ENCODE results near the gene MRPL27. TPM values are rescaled to one million over a fixed set of nuclear protein-coding genes. Genes with fewer than 3 reads are reported as not detected.
"Not testable (repeated sequence)": the region's sequence is repeated elsewhere in the genome, so short reads cannot be mapped to it uniquely, and the experiment has no call there.

Gene MRPL27
- polyA plus RNA-seq, 12 donors, result 38.6 to 60.0 (median 52.9) TPM; not detected in 1

GRCh38 chr17:50347117-50347893, 25.7 kb downstream of the MRPL27 start:
- no peak for DNase-seq

DNA sequence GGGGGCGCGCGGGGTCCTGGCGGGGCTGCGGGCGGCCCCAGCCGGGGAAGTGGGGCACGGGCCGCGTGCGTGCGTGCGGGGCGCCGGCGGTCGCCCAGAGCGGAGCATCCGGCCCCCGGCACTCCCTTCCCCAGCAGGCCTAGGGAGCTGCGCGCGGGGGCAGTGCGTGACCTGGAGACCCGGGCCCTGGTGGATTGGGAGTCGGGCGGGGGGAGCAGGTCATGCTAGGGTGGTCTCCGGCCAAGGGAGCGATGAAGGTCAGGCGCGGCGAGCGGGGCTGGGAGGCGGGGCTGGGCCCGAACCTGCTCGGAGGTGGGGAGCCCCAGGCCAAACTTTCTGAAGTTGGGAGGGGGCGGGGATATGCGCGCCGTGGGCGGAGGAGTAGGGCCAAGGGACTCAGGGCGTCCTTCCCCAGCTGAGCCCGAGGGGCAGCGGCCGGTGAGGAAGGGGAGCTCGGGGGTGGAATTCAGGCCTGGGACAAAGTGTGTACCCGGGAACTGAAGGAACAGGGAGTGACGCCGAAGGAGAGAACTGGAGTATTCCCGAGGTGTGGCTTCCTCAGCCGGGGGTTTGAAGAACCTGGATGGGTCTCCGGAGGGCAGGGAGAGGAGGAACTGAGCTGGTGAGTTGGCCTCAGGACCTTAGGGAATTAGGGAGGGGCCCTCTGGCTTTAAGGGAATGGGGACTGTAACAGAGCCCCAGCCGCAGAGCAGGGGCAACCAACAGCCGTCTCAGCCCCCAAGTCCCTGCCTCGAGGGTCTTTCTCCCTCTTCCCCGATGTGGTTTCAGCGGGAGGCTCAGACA, 26.5 kb downstream of the MRPL27 start:
- peak; percentile 48 for DNase-seq

GRCh38 chr17:50345432-50346312, 27.3 kb downstream of the MRPL27 start, which contains the start of gene XYLT2:
TSS of gene XYLT2 (plus strand) at chr17:50346126. CDS start at chr17:50346141, 15 bp downstream.
- DNase-seq, result peak; percentile 79

DNA sequence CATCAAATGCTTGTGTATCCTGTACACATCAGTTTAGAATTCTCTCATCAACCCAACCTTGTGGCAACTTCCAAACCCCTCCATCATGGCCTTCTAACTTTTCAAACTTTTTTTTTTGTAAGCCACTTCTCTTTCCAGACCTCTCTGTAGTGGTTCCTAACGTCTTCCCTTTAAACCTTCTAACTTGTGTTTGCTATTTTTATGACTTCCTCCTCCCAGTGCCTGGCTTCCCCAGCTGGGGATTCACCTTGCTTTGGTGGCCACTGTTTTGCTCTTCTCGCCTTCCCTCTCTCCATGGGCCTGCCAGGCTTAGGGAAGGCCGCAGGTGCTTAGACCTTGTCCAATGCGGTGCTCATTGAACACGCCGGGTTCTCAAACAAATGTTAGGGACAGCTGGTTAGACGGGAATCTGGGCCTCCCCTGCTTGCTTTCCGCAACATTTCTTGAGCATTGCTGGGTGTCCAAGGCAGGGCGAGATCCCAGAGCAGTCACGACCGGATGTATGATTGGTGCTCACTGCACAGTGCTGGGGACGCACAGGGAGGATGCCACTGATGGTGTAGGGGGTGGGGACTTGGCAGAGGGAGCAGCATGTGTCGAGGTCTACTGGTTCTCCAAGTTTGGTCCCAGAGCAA, 28.1 kb downstream of the MRPL27 start:
- DNase-seq, result no peak

DNA sequence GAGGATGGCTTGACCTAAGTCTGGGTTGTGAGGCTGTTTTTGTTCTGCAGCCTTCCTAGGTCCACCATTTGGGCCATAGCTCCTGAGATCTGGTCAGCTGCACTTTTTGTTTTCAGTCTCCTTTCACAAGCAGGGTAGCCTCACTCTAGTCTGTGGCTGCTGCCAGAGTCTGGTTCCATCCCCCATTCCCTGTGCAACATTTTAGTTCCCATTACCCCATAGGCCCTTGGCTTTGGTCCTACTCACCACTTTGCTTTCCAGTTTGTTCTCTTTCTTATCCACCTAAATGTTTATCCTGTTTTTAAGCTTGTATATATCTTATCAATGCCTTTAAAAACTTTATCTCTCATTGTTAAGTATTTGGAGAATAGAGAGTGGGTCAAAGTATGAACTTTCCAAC, 33.6 kb downstream of the MRPL27 start:
- no peak for DNase-seq

- no peak for DNase-seq
Measured at GRCh38 chr17:50338645-50339044, 34.3 kb downstream of the MRPL27 start.

- DNase-seq, result no peak
Measured at GRCh38 chr17:50337956-50338355, 35.0 kb downstream of the MRPL27 start.

DNA sequence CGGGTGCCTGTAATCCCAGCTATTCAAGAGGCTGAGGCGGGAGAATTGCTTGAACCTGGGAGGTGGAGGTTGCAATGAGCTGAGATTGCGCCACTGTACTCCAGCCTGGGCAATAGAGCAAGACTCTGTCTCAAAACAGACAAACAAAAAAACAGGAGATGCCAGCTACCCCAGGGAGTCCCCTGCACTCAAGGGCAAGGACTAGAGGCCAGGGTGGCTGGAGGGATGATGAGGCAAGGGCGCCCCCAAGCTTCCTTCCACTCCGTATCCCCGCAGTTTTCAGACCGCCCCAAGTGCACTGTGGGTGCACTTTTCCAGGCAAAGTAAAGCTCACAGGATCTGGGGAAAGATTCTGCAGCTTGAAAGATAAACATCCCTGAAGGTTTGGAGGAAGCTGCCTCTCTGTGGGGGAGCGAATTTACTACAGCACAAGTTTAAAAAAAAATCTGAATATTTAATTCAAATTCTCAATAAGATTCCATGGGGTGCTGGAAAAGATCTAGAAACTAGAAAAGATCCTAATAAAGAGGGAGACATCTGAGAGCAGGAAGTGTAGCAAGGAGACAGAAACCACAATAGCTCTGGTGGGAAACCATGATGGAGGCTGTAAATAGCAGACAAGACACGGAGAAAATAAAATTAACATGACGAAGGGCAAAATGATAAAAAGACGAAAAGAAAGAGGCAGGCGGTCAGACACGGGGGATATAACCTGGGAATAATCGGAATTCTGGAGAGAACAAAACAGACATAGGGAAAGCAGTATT, 39.5 kb downstream of the MRPL27 start:
- not testable (repeated sequence) for DNase-seq

DNA sequence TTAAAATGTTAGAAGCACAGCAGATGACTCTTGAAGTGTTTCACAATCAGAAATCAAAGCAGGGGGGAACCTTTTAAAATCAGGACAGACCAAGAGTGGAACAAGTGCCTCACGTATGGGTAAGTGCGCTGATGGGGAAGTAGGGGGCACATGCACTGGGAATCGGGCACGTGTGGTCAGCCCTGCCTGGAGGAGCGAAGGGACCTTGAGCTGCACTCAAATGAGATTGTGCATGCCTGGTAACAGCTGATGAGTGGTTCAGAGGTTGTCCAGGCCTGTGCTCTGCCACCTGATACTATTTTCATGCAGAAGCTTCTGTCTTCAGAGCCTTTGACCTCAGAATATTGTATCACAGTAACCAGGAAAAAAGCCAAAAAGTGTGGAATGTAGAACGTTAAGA, 40.8 kb downstream of the MRPL27 start:
- no peak for DNase-seq

- no peak for DNase-seq
Measured at GRCh38 chr17:50331085-50331791, 41.7 kb downstream of the MRPL27 start.

- no peak for DNase-seq
Measured at GRCh38 chr17:50330151-50330775, 42.7 kb downstream of the MRPL27 start.

DNA sequence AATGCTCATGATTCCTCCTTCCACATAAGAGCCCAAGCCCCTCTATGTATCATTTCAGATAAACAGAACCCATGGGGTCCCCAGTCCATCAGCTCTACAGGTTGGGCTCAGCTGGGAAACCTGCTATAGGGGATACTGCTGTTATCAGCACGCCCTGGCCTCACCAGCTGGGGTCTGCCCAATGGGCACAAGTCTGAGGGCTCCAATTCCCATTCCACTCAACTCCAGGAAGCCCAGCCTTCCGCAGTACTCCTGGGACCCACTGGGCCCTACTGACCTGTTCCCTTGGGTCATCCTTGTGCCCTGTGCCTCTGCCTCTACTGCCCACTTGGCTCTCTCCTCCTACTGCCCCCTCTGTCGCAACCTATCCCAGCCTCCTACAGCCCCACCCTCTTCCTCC, 43.3 kb downstream of the MRPL27 start:
- no peak for DNase-seq

DNA sequence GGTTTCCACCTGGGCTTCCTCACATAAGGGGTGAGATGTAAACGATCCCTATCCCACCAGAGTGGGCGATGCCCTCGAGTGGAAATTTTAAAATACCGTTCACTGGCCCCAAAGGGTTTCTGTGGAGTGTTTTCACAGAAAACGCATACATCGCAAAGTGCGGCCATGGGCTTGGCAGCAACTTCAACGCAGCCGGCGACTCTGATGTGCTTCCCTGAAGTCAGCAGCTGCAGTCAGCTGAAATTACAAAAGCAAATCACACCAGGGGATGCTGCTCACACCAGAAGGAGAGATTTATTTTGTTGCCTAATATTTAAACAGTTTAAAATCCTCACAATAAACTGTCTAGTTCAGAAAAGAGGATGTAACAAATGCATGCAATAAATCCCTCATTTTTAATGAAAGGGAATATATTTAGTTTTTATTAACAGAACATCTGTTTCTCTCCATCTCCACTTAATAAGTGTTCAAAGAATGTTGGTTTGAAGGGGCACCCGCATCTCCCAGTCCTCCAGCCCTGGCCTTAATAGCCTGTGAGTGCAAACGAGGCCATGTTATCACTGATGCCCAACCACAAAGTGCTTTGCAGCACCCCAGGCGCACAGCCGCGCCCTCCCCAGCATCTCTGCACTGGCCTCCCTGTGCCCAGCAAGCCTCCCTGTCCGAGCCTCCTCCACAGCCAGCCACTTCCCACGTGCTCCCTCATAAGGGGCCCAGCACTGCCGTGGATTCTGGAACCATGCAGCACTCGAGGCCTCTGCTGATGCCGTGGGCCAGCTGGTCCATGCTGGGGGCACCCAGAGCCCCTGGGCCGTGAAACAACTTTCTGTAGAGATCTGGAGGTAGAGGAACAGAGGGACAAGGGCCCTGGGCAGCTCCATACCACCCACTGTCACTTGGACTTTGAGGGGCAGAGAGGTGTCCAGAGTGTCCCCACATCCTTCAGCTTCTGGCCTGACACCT, 44.3 kb downstream of the MRPL27 start:
- no peak for DNase-seq

DNA sequence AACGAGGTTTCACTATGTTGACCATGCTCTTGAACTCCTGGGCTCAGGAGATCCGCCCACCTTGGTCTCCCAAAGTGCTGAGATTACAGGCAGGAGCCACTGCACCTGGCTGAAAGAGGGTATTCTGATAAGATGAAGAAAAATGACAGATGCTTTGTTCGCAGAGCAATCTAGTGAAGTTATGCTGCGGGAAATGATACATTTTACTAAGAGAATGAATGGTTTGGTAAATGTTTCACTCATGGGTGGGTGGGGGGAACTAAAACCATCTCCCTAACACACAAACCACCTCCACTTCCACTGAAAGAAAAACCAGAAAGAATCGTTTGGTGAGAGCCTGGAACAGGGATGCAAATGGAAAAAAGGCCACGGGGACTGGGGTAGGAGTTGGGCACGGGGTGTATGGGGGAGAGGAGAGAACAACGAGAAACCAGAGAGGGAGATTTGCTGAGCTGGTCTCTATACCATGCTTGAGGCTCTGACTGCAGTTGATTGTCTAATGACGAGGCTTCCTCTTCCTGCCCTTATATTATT, 46.1 kb downstream of the MRPL27 start:
- DNase-seq, result no peak

GRCh38 chr17:50325906-50326305, 47.1 kb downstream of the MRPL27 start:
- no peak for DNase-seq

GRCh38 chr17:50323060-50323459, 49.9 kb downstream of the MRPL27 start:
- DNase-seq, result no peak

- DNase-seq, result no peak
Measured at GRCh38 chr17:50322271-50322670, 50.7 kb downstream of the MRPL27 start.
